WTC11 (cell line): ENCODE measurements around the gene FANCI. TPM values are rescaled to one million over a fixed set of nuclear protein-coding genes. Genes with fewer than 3 reads are reported as not detected.
A peak's percentile ranks its signal among the peaks of the same experiment; 100 is the strongest.

Experiments used
- ATAC-seq: fragments of 200-7000 bp; cut with Tn5 transposase; 2 replicates; pipeline ENCODE4 v1.10.0; 2021; ENCODE audit warnings: mild to moderate bottlenecking, moderate library complexity
- CTCF ChIA-PET: fragments of 300-600 bp; sonication (Branson Sonifier 250); formaldehyde crosslinking; loops from one replicate; lab custom pipeline; 2021; ENCODE audit warnings: antibody characterized with exemption; lab: Charles Lee
- POLR2A ChIA-PET: fragments of 350-600 bp; sonication (Branson Sonifier 250); formaldehyde crosslinking; loops from one replicate; lab custom pipeline; 2021; ENCODE audit warnings: antibody characterized with exemption; lab: Charles Lee
- DNase-seq: peaks from one replicate; pipeline ENCODE4 v3.0.0; 2021; ENCODE audit warnings: low spot score
- H3K27ac Mint-ChIP-seq: 2 replicates; pipeline ENCODE4 v1.8.0; 2021; ENCODE audit warnings: mixed read lengths
- H3K27me3 Mint-ChIP-seq: 2 replicates; pipeline ENCODE4 v1.8.0; 2021; ENCODE audit warnings: low read depth, mild to moderate bottlenecking, moderate library complexity, mixed read lengths
- H3K36me3 Mint-ChIP-seq: 2 replicates; pipeline ENCODE4 v1.8.0; 2021; ENCODE audit warnings: mixed read lengths
- H3K4me1 Mint-ChIP-seq: 2 replicates; pipeline ENCODE4 v1.8.0; 2022; ENCODE audit warnings: mixed read lengths
- H3K4me3 Mint-ChIP-seq: 2 replicates; pipeline ENCODE4 v1.8.0; 2021; ENCODE audit warnings: mild to moderate bottlenecking, moderate library complexity, mixed read lengths
- H3K9me3 Mint-ChIP-seq: 2 replicates; pipeline ENCODE4 v1.8.0; 2021; ENCODE audit warnings: mixed read lengths
- CTCF ChIP-seq: fragments of 200-600 bp; IDR thresholded peaks from 2 replicates; pipeline ENCODE4 v1.8.0; 2022; ENCODE audit warnings: antibody characterized with exemption
- FOXJ3 ChIP-seq: sonication (generic); formaldehyde crosslinking; IDR thresholded peaks from 2 replicates; pipeline ENCODE4 v1.9.0; 2021; ENCODE audit warnings: missing genetic modification reagents, mild to moderate bottlenecking, borderline replicate concordance
- HMGXB4 ChIP-seq: sonication (generic); formaldehyde crosslinking; IDR thresholded peaks from 2 replicates; pipeline ENCODE4 v1.8.1; 2023; ENCODE audit warnings: mild to moderate bottlenecking, moderate library complexity, missing genetic modification reagents
- IRF1 ChIP-seq: sonication (generic); formaldehyde crosslinking; IDR thresholded peaks from 2 replicates; pipeline ENCODE4 v1.8.0; 2023; ENCODE audit warnings: missing genetic modification reagents
- JAZF1 ChIP-seq: fragments of 250-450 bp; sonication (Bioruptor Pico); IDR thresholded peaks from 2 replicates; pipeline ENCODE4 v1.9.0; 2021; ENCODE audit warnings: moderate library complexity, mild to moderate bottlenecking, inconsistent platforms
- MAX ChIP-seq: sonication (generic); formaldehyde crosslinking; IDR thresholded peaks from 2 replicates; pipeline ENCODE4 v1.8.0; 2022; ENCODE audit warnings: mild to moderate bottlenecking, missing genetic modification reagents
- MXD4 ChIP-seq: fragments of 250-450 bp; sonication (Bioruptor Pico); IDR thresholded peaks from 2 replicates; pipeline ENCODE4 v1.8.0; 2021; ENCODE audit warnings: mild to moderate bottlenecking, moderate library complexity, borderline replicate concordance
- MYBL2 ChIP-seq: sonication (generic); formaldehyde crosslinking; IDR thresholded peaks from 2 replicates; pipeline ENCODE4 v1.8.1; 2023; ENCODE audit warnings: mild to moderate bottlenecking, moderate library complexity, missing genetic modification reagents
- NFATC4 ChIP-seq: fragments of 250-450 bp; sonication (Bioruptor Pico); IDR thresholded peaks from 2 replicates; pipeline ENCODE4 v1.9.0; 2021; ENCODE audit warnings: mild to moderate bottlenecking
- SMAD3 ChIP-seq: sonication (generic); formaldehyde crosslinking; IDR thresholded peaks from 2 replicates; pipeline ENCODE4 v1.8.0; 2022; ENCODE audit warnings: missing genetic modification reagents, mild to moderate bottlenecking, borderline replicate concordance
- TEAD1 ChIP-seq: sonication (generic); formaldehyde crosslinking; IDR thresholded peaks from 2 replicates; pipeline ENCODE4 v1.8.0; 2022; ENCODE audit warnings: mild to moderate bottlenecking, missing genetic modification reagents
- TEAD4 ChIP-seq: sonication (generic); formaldehyde crosslinking; IDR thresholded peaks from 2 replicates; pipeline ENCODE4 v1.8.0; 2022; ENCODE audit warnings: mild to moderate bottlenecking, missing genetic modification reagents
- ZBTB21 ChIP-seq: sonication (generic); formaldehyde crosslinking; IDR thresholded peaks from 2 replicates; pipeline ENCODE4 v1.8.1; 2023; ENCODE audit warnings: mild to moderate bottlenecking, missing genetic modification reagents, borderline replicate concordance
- ZBTB43 ChIP-seq: sonication (generic); formaldehyde crosslinking; IDR thresholded peaks from 2 replicates; pipeline ENCODE4 v1.8.1; 2023; ENCODE audit warnings: mild to moderate bottlenecking, missing genetic modification reagents
- ZNF423 ChIP-seq: fragments of 250-450 bp; sonication (Bioruptor Pico); IDR thresholded peaks from 2 replicates; pipeline ENCODE4 v2.1.2; 2022; ENCODE audit warnings: mild to moderate bottlenecking, moderate library complexity
- ZNF532 ChIP-seq: fragments of 250-450 bp; sonication (Bioruptor Pico); IDR thresholded peaks from 2 replicates; pipeline ENCODE4 v1.9.0; 2021; ENCODE audit warnings: mild to moderate bottlenecking, borderline replicate concordance
- total RNA-seq: library from RNA; stranded (reverse); gene quantifications from 3 replicates; pipeline ENCODE4 v1.2.3, GENCODE V29; 2021

Gene FANCI
- total RNA-seq, 1 experiment from 2014 or later: 108 TPM

- Mint-ChIP-seq H3K9me3 (no peaks in the 10 kb centered on the region), H3K4me3 (no peak overlapping the region), H3K4me1 (no peaks in the 10 kb centered on the region), H3K27ac (no peak overlapping the region), H3K36me3 (peaks cover 77% of the 10 kb centered on the region), H3K27me3 (no peaks in the 10 kb centered on the region)
- ChIA-PET POLR2A (interaction anchor here (0.5 kb wide), 1 partner anchor 9 kb away, joined by 3 read pairs; no protein-coding TSS in a partner anchor), CTCF (interaction anchor here (1.5 kb wide), 1 partner anchor 11 kb away, joined by 4 read pairs; no protein-coding TSS in a partner anchor)
- DNase-seq (no peak), ATAC-seq (peak; percentile 68)
- no peak for TF ChIP-seq FOXJ3 (CRISPR knock-in tag)
- TF ChIP-seq SMAD3 (CRISPR knock-in tag): no peak
- no peak for TF ChIP-seq TEAD4 (CRISPR knock-in tag)
- TF ChIP-seq NFATC4 (CRISPR knock-in tag): no peak
- no peak for TF ChIP-seq ZBTB43 (CRISPR knock-in tag)
- no peak for TF ChIP-seq ZNF423 (CRISPR knock-in tag)
- no peak for TF ChIP-seq MXD4
These were observed 78.0 kb downstream of the FANCI start for GRCh38 chr15:89321521-89322410.

- no peak for ATAC-seq
- TF ChIP-seq MAX (no peak), HMGXB4 (no peak), IRF1 (no peak), FOXJ3 (CRISPR knock-in tag) (no peak), TEAD1 (CRISPR knock-in tag) (no peak), MYBL2 (no peak), JAZF1 (no peak)
- TF ChIP-seq, all 79 proteins: peak for 0
- no peaks in the 10 kb centered on the region for H3K27me3 Mint-ChIP-seq
- no peaks in the 10 kb centered on the region for H3K9me3 Mint-ChIP-seq
- H3K27ac Mint-ChIP-seq: no peak overlapping the region
- H3K4me3 Mint-ChIP-seq: no peak overlapping the region
- DNase-seq: no peak
- H3K4me1 Mint-ChIP-seq: no peaks in the 10 kb centered on the region
- peaks cover 77% of the 10 kb centered on the region for H3K36me3 Mint-ChIP-seq
- CTCF ChIA-PET: no interaction called here
- POLR2A ChIA-PET: no interaction called here
These were observed 79.0 kb downstream of the FANCI start for GRCh38 chr15:89322822-89323221.

GRCh38 chr15:89323825-89324224 is 80.0 kb downstream of the FANCI start:
- H3K4me1 Mint-ChIP-seq: no peaks in the 10 kb centered on the region
- ChIA-PET CTCF (no interaction called here), POLR2A (no interaction called here)
- no peak overlapping the region for H3K4me3 Mint-ChIP-seq
- H3K27ac Mint-ChIP-seq: no peak overlapping the region
- no peaks in the 10 kb centered on the region for H3K9me3 Mint-ChIP-seq
- H3K36me3 Mint-ChIP-seq: peaks cover 78% of the 10 kb centered on the region
- no peak for ATAC-seq
- DNase-seq: no peak
- no peaks in the 10 kb centered on the region for H3K27me3 Mint-ChIP-seq
- TF ChIP-seq ZBTB21 (CRISPR knock-in tag) (no peak), NFATC4 (CRISPR knock-in tag) (no peak), ZNF532 (CRISPR knock-in tag) (no peak), CTCF (no peak), MAX (no peak)
